ENCODE results near the gene MBNL2.

Gene MBNL2

GRCh38 chr13:97385146-97385545 is 163.0 kb downstream of the MBNL2 start:
- DNase-seq (ENCODE audit: low read depth in 1 of 2, low spot score in 1 of 2) = no peak
- Histone ChIP-seq H3K27ac (replicated peaks) (no peak overlapping the region), H3K27me3 (ENCODE audit: insufficient read depth, poor library complexity, severe bottlenecking) (no peaks in the 10 kb centered on the region), H3K4me3 (replicated peaks; ENCODE audit: insufficient read depth, low read length) (no peak overlapping the region)
- TF ChIP-seq GABPA (IDR thresholded peaks at IDR 0.05; ENCODE audit: low read depth) (no peak), SPI1 (IDR thresholded peaks at IDR 0.05; ENCODE audit: borderline replicate concordance, low read depth) (no peak), POLR2AphosphoS5 (IDR thresholded peaks at IDR 0.05; ENCODE audit: low read depth) (no peak)
- TF ChIP-seq, protein P1, sequence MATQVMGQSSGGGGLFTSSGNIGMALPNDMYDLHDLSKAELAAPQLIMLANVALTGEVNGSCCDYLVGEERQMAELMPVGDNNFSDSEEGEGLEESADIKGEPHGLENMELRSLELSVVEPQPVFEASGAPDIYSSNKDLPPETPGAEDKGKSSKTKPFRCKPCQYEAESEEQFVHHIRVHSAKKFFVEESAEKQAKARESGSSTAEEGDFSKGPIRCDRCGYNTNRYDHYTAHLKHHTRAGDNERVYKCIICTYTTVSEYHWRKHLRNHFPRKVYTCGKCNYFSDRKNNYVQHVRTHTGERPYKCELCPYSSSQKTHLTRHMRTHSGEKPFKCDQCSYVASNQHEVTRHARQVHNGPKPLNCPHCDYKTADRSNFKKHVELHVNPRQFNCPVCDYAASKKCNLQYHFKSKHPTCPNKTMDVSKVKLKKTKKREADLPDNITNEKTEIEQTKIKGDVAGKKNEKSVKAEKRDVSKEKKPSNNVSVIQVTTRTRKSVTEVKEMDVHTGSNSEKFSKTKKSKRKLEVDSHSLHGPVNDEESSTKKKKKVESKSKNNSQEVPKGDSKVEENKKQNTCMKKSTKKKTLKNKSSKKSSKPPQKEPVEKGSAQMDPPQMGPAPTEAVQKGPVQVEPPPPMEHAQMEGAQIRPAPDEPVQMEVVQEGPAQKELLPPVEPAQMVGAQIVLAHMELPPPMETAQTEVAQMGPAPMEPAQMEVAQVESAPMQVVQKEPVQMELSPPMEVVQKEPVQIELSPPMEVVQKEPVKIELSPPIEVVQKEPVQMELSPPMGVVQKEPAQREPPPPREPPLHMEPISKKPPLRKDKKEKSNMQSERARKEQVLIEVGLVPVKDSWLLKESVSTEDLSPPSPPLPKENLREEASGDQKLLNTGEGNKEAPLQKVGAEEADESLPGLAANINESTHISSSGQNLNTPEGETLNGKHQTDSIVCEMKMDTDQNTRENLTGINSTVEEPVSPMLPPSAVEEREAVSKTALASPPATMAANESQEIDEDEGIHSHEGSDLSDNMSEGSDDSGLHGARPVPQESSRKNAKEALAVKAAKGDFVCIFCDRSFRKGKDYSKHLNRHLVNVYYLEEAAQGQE (IDR thresholded peaks at IDR 0.05; ENCODE audit: insufficient replicate concordance, low read depth) = no peak
- TF ChIP-seq, protein P2, sequence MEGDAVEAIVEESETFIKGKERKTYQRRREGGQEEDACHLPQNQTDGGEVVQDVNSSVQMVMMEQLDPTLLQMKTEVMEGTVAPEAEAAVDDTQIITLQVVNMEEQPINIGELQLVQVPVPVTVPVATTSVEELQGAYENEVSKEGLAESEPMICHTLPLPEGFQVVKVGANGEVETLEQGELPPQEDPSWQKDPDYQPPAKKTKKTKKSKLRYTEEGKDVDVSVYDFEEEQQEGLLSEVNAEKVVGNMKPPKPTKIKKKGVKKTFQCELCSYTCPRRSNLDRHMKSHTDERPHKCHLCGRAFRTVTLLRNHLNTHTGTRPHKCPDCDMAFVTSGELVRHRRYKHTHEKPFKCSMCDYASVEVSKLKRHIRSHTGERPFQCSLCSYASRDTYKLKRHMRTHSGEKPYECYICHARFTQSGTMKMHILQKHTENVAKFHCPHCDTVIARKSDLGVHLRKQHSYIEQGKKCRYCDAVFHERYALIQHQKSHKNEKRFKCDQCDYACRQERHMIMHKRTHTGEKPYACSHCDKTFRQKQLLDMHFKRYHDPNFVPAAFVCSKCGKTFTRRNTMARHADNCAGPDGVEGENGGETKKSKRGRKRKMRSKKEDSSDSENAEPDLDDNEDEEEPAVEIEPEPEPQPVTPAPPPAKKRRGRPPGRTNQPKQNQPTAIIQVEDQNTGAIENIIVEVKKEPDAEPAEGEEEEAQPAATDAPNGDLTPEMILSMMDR (IDR thresholded peaks at IDR 0.05; ENCODE audit: insufficient read depth, low read length) = no peak

- DNase-seq (ENCODE audit: low read depth in 1 of 2, low spot score in 1 of 2) = no peak
- no peaks in the 10 kb centered on the region for H3K27me3 ChIP-seq (ENCODE audit: insufficient read depth, poor library complexity, severe bottlenecking)
- TF ChIP-seq, protein P1 (IDR thresholded peaks at IDR 0.05; ENCODE audit: insufficient replicate concordance, low read depth) = no peak
- TF ChIP-seq GABPA (IDR thresholded peaks at IDR 0.05; ENCODE audit: low read depth) (no peak), POLR2AphosphoS5 (IDR thresholded peaks at IDR 0.05; ENCODE audit: low read depth) (no peak), SPI1 (IDR thresholded peaks at IDR 0.05; ENCODE audit: borderline replicate concordance, low read depth) (no peak)
- TF ChIP-seq, protein P2 (IDR thresholded peaks at IDR 0.05; ENCODE audit: insufficient read depth, low read length) = no peak
Observed at GRCh38 chr13:97385854-97386253, 163.7 kb downstream of the MBNL2 start.

GRCh38 chr13:97386801-97387484 is 164.8 kb downstream of the MBNL2 start:
- peak in 1 of 2 experiments; percentile 75 for DNase-seq (ENCODE audit: low read depth in 1 of 2, low spot score in 1 of 2)
- no peaks in the 10 kb centered on the region for H3K27me3 ChIP-seq (ENCODE audit: insufficient read depth, poor library complexity, severe bottlenecking)
- TF ChIP-seq, protein P2 (IDR thresholded peaks at IDR 0.05; ENCODE audit: insufficient read depth, low read length) = no peak
- peak; percentile 43; the same call in 1 of the 2 replicates for TF ChIP-seq POLR2AphosphoS5 (IDR thresholded peaks at IDR 0.05; ENCODE audit: low read depth)
- H3K27ac ChIP-seq (replicated peaks) = peak overlapping the region; percentile 39
- no peak overlapping the region for H3K4me3 ChIP-seq (replicated peaks; ENCODE audit: insufficient read depth, low read length)

More at GRCh38 chr13:97385854-97386253, 163.7 kb downstream of the MBNL2 start:
- Histone ChIP-seq H3K4me3 (replicated peaks; ENCODE audit: insufficient read depth, low read length) (no peak overlapping the region), H3K27ac (replicated peaks) (no peak overlapping the region)

GRCh38 chr13:97387485-97387839 is 165.3 kb downstream of the MBNL2 start:
- no peaks in the 10 kb centered on the region for H3K27me3 ChIP-seq (ENCODE audit: insufficient read depth, poor library complexity, severe bottlenecking)
- peak in 1 of 2 experiments; percentile 73 for DNase-seq (ENCODE audit: low read depth in 1 of 2, low spot score in 1 of 2)
- H3K4me3 ChIP-seq (replicated peaks; ENCODE audit: insufficient read depth, low read length) = no peak overlapping the region
- peak; percentile 4; the same call in 1 of the 2 replicates for TF ChIP-seq POLR2AphosphoS5 (IDR thresholded peaks at IDR 0.05; ENCODE audit: low read depth)
- TF ChIP-seq, protein P2 (IDR thresholded peaks at IDR 0.05; ENCODE audit: insufficient read depth, low read length) = no peak
- peak overlapping the region; percentile 39 for H3K27ac ChIP-seq (replicated peaks)

Measured in HL-60 (cell line).